Left lobe of liver (tissue), 2 donors: ENCODE results near the gene HOATZ. TPM values are rescaled to one million over a fixed set of nuclear protein-coding genes. Genes with fewer than 3 reads are reported as not detected.
A peak's percentile ranks its signal among the peaks of the same experiment; 100 is the strongest.

Experiments
- ATAC-seq: fragments of 200-7000 bp; cut with Tn5 transposase; one replicate; pipeline ENCODE4 v1.9.1; 2020; ENCODE audit warnings: mild to moderate bottlenecking, moderate library complexity
- DNase-seq: peaks from one replicate; pipeline ENCODE4 v3.0.0-alpha.2; 2020; ENCODE audit warnings: low spot score
- total RNA-seq: library from RNA; stranded (reverse); gene quantifications from one replicate; pipeline ENCODE4 v1.2.1, GENCODE V29; 2021
- donor health status: DM: no; HTN: no; CAD: no; lungs with moderate emphysema.
- donor health status: DM: no; HTN: yes; CAD: no.

HOATZ gene
- total RNA-seq, 1 donor from 2014 or later = not detected

- ATAC-seq (peak; percentile 65), DNase-seq (no peak)
Measured at GRCh38 chr11:111574373-111575225, 60.0 kb downstream of the HOATZ start.

GRCh38 chr11:111575740-111576139 is 61.2 kb downstream of the HOATZ start:
- DNase-seq = no peak
- no peak for ATAC-seq

- no peak for DNase-seq
- ATAC-seq = no peak
Measured at GRCh38 chr11:111577821-111578220, 63.2 kb downstream of the HOATZ start.

- no peak for ATAC-seq
- DNase-seq = no peak
Measured at GRCh38 chr11:111581341-111581740, 66.8 kb downstream of the HOATZ start.

- DNase-seq (no peak), ATAC-seq (peak; percentile 20)
Measured at GRCh38 chr11:111582163-111582562, 67.6 kb downstream of the HOATZ start.

GRCh38 chr11:111582881-111583280 is 68.3 kb downstream of the HOATZ start:
- no peak for DNase-seq

GRCh38 chr11:111585371-111585770 is 70.8 kb downstream of the HOATZ start:
- ATAC-seq (no peak), DNase-seq (no peak)

More at GRCh38 chr11:111582881-111583280, 68.3 kb downstream of the HOATZ start:
- peak; percentile 65 for ATAC-seq

- DNase-seq (no peak), ATAC-seq (peak; percentile 88)
Measured at GRCh38 chr11:111586388-111586831, 71.8 kb downstream of the HOATZ start.

Other genes with a start within 250 kb of the HOATZ start
- gene POU2AF3, start 216.2 kb upstream of the HOATZ start, total RNA-seq = 0.58 TPM
- 0.38 TPM for gene POU2AF1, start 135.5 kb upstream of the HOATZ start, total RNA-seq
- not detected for gene BTG4, start 2.4 kb upstream of the HOATZ start, total RNA-seq
- 0.73 TPM for gene LAYN, start 25.9 kb downstream of the HOATZ start, total RNA-seq
- 23.7 TPM for gene SIK2, start 87.7 kb downstream of the HOATZ start, total RNA-seq